ENCODE data around the gene PAWR. TPM values are rescaled to one million over a fixed set of nuclear protein-coding genes. Genes with fewer than 3 reads are reported as not detected.

PAWR gene
- total and polyA plus RNA-seq, 2 of the 13 experiments (the other 11 are each of a cell fraction or from before 2014, with no cell fraction given), result 29.1 to 36.1 TPM

DNA sequence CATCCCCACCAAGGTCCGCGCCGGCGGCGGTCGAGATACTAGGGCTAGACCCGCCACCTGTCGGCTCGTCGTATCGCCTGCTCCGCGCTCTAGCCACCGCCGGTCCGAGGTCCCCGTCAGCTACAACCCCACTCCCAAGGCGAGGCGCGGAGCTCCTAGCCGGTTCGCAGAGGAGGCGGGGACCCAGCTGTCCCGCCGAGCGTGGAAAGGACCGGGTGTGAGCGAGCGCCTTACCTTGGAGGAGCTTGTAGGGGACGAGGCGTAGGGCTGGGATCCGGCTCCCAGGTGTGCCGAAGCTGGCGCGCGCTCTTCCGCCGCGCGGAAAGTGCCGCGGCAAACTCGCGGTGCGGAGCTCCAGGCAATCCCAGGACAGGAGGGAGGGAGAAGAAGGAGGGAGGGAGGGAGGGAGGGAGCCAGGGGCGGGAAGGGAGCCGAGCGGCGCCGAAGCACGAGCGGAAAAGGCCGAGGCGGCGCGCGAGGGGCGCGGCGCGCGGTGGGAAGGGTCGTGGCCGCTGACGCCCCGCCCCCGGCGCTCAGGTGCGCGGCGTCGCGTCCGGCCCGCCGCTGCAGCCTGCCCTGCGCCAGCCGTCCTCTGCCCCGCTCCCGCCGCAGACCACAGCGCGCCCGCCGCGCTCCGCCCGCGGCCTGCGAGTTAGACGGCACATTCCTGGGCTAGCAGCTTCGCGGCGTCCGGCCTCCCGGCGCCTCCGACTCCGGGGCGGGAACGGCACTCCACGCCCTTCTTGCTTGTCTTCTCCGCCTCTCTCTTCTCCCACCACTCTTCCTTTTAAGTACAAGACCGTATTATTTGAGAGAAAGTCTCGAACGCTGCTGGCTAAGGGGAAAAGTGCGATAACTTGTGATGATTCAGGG, at the start of gene PAWR (continued):
- TF ChIP-seq, protein P1, sequence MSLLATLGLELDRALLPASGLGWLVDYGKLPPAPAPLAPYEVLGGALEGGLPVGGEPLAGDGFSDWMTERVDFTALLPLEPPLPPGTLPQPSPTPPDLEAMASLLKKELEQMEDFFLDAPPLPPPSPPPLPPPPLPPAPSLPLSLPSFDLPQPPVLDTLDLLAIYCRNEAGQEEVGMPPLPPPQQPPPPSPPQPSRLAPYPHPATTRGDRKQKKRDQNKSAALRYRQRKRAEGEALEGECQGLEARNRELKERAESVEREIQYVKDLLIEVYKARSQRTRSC (CRISPR knock-in tag; IDR thresholded peaks at IDR 0.05; ENCODE audit: low read depth), result no peak
- no peak for TF ChIP-seq HMG20B (CRISPR knock-in tag; conservative IDR thresholded peaks at IDR 0.05)
- no peak; the same call in 1 of the 2 replicates for TF ChIP-seq ZSCAN21 (CRISPR knock-in tag; IDR thresholded peaks at IDR 0.05; ENCODE audit: borderline replicate concordance)
- TF ChIP-seq PHB2 (IDR thresholded peaks at IDR 0.05; ENCODE audit: partially characterized antibody), result no peak
- no peak for TF ChIP-seq ZNF350 (CRISPR knock-in tag; IDR thresholded peaks at IDR 0.05; ENCODE audit: borderline replicate concordance, low read depth)
- TF ChIP-seq, protein P2, sequence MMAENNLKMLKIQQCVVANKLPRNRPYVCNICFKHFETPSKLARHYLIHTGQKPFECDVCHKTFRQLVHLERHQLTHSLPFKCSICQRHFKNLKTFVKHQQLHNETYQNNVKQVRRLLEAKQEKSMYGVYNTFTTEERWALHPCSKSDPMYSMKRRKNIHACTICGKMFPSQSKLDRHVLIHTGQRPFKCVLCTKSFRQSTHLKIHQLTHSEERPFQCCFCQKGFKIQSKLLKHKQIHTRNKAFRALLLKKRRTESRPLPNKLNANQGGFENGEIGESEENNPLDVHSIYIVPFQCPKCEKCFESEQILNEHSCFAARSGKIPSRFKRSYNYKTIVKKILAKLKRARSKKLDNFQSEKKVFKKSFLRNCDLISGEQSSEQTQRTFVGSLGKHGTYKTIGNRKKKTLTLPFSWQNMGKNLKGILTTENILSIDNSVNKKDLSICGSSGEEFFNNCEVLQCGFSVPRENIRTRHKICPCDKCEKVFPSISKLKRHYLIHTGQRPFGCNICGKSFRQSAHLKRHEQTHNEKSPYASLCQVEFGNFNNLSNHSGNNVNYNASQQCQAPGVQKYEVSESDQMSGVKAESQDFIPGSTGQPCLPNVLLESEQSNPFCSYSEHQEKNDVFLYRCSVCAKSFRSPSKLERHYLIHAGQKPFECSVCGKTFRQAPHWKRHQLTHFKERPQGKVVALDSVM (CRISPR knock-in tag; IDR thresholded peaks at IDR 0.05), result no peak
- peak; percentile 87 for TF ChIP-seq SKI (IDR thresholded peaks at IDR 0.05; ENCODE audit: partially characterized antibody)
- TF ChIP-seq, protein P3, sequence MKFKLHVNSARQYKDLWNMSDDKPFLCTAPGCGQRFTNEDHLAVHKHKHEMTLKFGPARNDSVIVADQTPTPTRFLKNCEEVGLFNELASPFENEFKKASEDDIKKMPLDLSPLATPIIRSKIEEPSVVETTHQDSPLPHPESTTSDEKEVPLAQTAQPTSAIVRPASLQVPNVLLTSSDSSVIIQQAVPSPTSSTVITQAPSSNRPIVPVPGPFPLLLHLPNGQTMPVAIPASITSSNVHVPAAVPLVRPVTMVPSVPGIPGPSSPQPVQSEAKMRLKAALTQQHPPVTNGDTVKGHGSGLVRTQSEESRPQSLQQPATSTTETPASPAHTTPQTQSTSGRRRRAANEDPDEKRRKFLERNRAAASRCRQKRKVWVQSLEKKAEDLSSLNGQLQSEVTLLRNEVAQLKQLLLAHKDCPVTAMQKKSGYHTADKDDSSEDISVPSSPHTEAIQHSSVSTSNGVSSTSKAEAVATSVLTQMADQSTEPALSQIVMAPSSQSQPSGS (CRISPR knock-in tag; IDR thresholded peaks at IDR 0.05), result peak; percentile 17; the same call in 1 of the 2 replicates
- TF ChIP-seq ZNF883 (CRISPR knock-in tag; IDR thresholded peaks at IDR 0.05; ENCODE audit: not compliant biosample characterization), result peak; percentile 6
- TF ChIP-seq, protein P4, sequence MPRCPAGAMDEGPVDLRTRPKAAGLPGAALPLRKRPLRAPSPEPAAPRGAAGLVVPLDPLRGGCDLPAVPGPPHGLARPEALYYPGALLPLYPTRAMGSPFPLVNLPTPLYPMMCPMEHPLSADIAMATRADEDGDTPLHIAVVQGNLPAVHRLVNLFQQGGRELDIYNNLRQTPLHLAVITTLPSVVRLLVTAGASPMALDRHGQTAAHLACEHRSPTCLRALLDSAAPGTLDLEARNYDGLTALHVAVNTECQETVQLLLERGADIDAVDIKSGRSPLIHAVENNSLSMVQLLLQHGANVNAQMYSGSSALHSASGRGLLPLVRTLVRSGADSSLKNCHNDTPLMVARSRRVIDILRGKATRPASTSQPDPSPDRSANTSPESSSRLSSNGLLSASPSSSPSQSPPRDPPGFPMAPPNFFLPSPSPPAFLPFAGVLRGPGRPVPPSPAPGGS (CRISPR knock-in tag; IDR thresholded peaks at IDR 0.05), result no peak; the same call in 1 of the 2 replicates
- peak; percentile 1; the same call in 1 of the 2 replicates for TF ChIP-seq RXRA (CRISPR knock-in tag; IDR thresholded peaks at IDR 0.05)
- TF ChIP-seq ZNF776 (CRISPR knock-in tag; IDR thresholded peaks at IDR 0.05), result peak; percentile 23; the same call in 1 of the 2 replicates
- TF ChIP-seq, protein P5, sequence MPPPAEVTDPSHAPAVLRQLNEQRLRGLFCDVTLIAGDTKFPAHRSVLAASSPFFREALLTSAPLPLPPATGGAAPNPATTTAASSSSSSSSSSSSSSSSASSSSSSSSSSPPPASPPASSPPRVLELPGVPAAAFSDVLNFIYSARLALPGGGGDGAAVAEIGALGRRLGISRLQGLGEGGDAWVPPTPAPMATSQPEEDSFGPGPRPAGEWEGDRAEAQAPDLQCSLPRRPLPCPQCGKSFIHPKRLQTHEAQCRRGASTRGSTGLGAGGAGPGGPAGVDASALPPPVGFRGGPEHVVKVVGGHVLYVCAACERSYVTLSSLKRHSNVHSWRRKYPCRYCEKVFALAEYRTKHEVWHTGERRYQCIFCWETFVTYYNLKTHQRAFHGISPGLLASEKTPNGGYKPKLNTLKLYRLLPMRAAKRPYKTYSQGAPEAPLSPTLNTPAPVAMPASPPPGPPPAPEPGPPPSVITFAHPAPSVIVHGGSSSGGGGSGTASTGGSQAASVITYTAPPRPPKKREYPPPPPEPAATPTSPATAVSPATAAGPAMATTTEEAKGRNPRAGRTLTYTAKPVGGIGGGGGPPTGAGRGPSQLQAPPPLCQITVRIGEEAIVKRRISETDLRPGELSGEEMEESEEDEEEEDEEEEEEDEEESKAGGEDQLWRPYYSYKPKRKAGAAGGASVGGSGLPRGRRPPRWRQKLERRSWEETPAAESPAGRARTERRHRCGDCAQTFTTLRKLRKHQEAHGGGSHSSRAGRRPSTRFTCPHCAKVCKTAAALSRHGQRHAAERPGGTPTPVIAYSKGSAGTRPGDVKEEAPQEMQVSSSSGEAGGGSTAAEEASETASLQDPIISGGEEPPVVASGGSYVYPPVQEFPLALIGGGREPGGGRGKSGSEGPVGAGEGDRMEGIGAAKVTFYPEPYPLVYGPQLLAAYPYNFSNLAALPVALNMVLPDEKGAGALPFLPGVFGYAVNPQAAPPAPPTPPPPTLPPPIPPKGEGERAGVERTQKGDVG (CRISPR knock-in tag; IDR thresholded peaks at IDR 0.05; ENCODE audit: borderline replicate concordance), result no peak
- TF ChIP-seq, protein P6, sequence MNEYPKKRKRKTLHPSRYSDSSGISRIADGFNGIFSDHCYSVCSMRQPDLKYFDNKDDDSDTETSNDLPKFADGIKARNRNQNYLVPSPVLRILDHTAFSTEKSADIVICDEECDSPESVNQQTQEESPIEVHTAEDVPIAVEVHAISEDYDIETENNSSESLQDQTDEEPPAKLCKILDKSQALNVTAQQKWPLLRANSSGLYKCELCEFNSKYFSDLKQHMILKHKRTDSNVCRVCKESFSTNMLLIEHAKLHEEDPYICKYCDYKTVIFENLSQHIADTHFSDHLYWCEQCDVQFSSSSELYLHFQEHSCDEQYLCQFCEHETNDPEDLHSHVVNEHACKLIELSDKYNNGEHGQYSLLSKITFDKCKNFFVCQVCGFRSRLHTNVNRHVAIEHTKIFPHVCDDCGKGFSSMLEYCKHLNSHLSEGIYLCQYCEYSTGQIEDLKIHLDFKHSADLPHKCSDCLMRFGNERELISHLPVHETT (CRISPR knock-in tag; conservative IDR thresholded peaks at IDR 0.05), result peak; percentile 12; the same call in 1 of the 2 replicates
- TF ChIP-seq KDM5A (IDR thresholded peaks at IDR 0.05; ENCODE audit: borderline replicate concordance, low read length), result no peak
